Embryonic facial prominence (tissue), 1 donor: ENCODE data around the gene SLC6A16.
A peak's percentile ranks its signal among the peaks of the same experiment; 100 is the strongest.
"Not testable (repeated sequence)": the region's sequence is repeated elsewhere in the genome, so short reads cannot be mapped to it uniquely, and the experiment has no call there.

Source experiments
- DNase-seq: peaks from one replicate; pipeline ENCODE4 v3.0.0-alpha.2; 2016; ENCODE audit errors: extremely low spot score

The SLC6A16 gene

GRCh38 chr19:49344505-49345423 is 19.8 kb upstream of the SLC6A16 start:
- DNase-seq, result no peak

GRCh38 chr19:49343123-49343522 is 18.1 kb upstream of the SLC6A16 start:
- DNase-seq, result no peak

GRCh38 chr19:49342291-49342721 is 17.3 kb upstream of the SLC6A16 start:
- DNase-seq, result no peak

GRCh38 chr19:49340865-49341718 is 16.1 kb upstream of the SLC6A16 start:
- no peak for DNase-seq

GRCh38 chr19:49340069-49340864 is 15.3 kb upstream of the SLC6A16 start:
- DNase-seq, result no peak

- DNase-seq, result peak; percentile 89
Observed at GRCh38 chr19:49339301-49340068, 14.5 kb upstream of the SLC6A16 start.

GRCh38 chr19:49338691-49339300 is 13.8 kb upstream of the SLC6A16 start:
- DNase-seq, result no peak

- no peak for DNase-seq
Observed at GRCh38 chr19:49338023-49338677, 13.2 kb upstream of the SLC6A16 start.

GRCh38 chr19:49337267-49338022 is 12.5 kb upstream of the SLC6A16 start:
- no peak for DNase-seq

- DNase-seq, result no peak
Observed at GRCh38 chr19:49336482-49337266, 11.7 kb upstream of the SLC6A16 start.

GRCh38 chr19:49335784-49336481 is 10.9 kb upstream of the SLC6A16 start:
- DNase-seq, result no peak

- no peak for DNase-seq
Observed at GRCh38 chr19:49335071-49335783, 10.2 kb upstream of the SLC6A16 start, which contains the start of gene CD37. CD37 (plus strand) TSS chr19:49335406; CDS start chr19:49335541, 135 bp downstream.

- DNase-seq, result no peak
Observed at GRCh38 chr19:49333811-49334288, 8.9 kb upstream of the SLC6A16 start.

- no peak for DNase-seq
Observed at GRCh38 chr19:49333418-49333805, 8.4 kb upstream of the SLC6A16 start.

GRCh38 chr19:49332691-49333417 is 7.9 kb upstream of the SLC6A16 start:
- DNase-seq, result not testable (repeated sequence)

- DNase-seq, result no peak
Observed at GRCh38 chr19:49331616-49332055, 6.6 kb upstream of the SLC6A16 start.
